GM21360 (cell line): ENCODE results near the gene PPP2R5C.

Source experiments
- ATAC-seq: cut with Tn5 transposase; IDR thresholded peaks from one replicate; pipeline ENCODE4 v1.9.1; 2021; ENCODE audit warnings: mild to moderate bottlenecking, moderate library complexity; ENCODE audit not compliant: unreplicated experiment

PPP2R5C gene

DNA sequence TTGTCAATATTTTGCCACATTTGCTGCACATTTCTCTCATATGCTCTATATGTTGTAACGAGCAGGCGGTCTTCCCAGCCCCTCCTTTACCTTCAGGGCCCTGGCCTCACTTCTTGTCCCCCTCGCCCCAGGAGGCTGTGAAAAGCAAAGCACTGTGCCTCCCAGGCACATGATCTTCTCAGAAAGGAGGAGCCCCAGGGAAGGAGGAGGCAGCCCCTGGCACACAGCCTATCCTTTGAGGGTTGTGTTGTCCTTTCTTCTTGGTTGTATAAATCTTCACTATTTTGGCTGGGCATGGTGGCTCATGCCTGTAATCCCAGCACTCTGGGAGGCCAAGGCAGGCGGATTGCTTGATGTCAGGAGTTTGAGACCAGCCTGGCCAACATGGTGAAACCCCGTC, 77.0 kb downstream of the PPP2R5C start:
- ATAC-seq = no peak

DNA sequence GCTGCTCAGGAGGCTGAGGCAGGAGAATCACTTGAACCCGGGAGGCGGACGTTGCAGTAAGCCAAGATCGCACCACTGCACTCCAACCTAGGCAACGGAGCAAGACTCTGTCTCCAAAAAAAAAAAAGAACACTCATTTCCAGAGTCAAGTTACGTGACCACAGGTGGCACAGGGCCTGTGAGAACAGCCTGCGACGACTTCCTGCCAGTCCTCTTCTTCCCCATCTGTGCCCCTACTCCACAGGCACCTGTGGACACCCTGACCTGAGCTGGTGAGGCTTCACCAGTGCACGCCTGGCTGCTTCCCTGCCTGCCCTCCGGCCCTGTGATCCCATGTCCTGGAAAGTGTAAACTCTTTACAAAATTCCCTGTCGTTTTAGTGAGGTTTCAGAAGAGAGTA, 77.7 kb downstream of the PPP2R5C start:
- no peak for ATAC-seq

DNA sequence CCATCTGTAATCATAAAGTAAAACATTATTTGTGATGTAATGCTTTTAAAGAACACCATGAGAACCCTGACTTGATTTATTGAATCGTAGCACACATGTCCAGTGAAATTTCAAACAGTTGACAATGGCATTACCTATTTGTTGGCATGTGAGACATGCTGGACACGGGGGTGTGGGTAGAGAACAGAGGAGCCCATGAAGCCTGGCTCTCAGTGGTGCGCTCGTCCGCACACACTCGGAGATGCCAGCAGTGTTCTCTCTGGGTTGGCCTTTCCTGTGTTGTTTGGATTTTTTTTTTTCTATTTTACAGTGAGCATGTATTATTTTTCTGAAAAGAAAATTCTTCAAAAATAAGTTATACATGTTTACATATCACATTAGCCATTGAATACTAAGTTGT, 78.2 kb downstream of the PPP2R5C start:
- no peak for ATAC-seq

DNA sequence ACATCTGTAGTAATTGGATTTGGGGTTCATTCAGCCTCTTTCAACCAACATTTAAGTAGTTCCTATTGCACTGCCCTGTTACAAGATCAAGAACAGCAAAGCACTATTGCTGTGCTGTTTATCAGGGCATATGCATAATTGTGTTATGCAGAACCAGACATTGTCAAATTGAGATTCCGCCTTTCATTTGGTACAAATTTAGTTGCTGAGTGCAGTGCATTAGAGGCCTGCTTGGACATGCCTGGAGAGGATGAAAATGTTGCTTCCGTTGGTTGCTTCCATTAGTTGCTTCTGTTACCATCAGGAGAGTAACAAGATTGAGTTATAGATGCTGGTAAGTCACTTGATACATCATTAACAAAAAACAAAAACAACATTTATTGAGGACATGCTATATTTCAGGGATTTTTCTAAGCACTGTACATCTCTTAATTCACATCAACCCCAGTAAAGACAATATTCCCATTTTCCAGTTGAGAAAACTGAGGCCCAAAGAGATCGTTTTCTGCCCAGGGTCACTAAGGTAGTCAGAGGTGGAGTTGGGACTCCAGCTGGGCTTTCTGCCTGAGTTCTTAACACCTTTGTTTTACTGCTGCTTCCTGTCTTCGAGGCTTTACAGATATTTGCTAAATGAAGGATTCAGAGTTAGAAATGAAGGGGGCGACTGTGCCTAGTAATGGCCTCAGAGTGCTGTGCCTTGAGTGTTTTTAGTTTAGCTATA, 79.3 kb downstream of the PPP2R5C start:
- no peak for ATAC-seq

DNA sequence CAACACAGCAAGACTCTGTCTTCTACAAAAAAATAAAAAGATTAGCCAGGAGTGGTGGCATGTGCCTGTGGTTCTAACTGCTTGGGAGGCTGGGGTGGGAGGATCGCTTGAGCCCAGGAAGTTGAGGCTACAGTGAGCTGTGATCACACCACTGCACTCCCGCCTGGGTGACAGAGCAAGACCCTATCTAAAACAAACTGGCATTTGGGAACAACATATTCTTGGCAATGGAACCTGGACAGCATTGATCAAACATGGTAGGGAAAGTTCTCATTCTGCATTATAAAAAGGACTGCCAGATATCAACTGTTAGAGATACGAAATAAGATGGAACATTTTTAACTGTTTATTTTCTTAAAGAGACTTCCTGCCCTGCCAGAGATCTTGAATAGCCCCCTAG, 81.5 kb downstream of the PPP2R5C start:
- no peak for ATAC-seq

DNA sequence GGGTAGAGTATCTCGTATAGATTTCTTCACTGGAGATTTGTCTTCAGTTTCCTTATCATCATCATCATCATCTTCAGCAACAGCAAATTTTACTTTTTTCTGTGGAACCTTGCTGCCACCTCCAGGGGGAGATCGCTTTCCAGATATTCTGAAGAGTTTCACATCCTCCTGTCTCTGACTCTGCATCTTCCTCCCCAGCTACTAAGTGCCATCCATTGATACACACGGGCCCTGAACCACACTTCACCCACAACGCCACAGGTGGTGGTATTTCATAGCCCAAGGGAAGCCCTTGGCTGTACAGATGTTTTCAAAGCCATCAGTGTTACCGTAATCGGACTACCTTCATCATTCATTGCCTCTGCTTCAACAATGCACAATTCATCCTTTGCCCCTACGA, 82.2 kb downstream of the PPP2R5C start:
- peak; percentile 53 for ATAC-seq

DNA sequence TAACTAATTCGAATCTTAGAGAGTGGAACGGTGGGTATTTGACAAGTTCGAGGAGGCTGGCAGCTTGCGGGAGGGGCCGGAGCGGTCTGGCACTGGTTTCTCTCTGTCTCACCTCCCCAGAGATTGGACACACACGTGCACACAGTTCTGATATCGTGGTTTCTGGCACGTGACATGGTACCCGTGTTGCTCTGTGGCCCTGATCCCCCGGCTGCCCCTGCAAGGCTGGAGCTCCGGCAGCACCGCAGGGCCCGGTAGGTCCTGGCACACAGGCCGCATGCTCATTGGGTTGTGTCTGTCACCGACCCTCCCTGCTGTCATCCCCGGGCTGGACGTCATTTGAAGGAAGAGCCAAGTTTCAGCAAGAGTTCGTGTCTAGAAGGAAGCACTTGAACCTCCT, 82.7 kb downstream of the PPP2R5C start:
- no peak for ATAC-seq

DNA sequence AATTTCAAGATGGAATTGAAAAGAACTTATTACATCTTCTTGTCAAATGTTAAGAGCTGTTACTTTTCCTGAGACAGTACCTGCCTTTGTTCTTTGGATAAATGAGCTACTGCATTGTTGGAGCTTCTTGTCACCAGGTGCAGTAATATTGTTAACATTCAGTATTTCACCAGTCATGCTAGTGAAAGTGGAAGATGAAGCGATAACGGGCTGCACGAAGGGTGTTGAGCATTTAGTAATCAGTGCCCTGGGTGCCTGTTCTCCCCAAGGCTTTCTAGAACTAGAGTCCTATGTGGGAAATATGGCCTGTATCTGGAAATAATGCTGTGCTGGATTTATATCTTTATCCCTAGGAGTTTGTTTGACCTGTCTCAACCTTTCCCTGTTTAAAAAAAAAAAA, 83.2 kb downstream of the PPP2R5C start:
- no peak for ATAC-seq

DNA sequence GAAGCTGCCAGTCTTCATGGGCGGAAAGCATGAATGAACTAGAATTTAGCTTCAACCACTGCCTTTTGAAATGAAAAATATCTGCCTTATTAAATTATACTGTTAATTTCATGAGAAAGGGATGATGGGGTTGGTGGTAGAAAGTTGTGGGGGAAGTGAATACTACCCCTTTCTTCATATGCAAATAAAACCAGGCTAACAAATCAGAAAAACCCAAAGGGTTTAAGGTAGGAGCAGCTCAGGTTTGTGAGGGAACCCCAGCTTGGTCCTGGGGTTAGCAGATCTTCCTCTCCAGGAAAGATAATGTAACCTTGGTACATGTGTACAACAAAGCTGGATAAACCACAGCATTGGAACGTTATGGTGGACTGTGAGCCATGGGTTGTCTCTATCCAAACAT, 84.0 kb downstream of the PPP2R5C start:
- ATAC-seq = no peak

DNA sequence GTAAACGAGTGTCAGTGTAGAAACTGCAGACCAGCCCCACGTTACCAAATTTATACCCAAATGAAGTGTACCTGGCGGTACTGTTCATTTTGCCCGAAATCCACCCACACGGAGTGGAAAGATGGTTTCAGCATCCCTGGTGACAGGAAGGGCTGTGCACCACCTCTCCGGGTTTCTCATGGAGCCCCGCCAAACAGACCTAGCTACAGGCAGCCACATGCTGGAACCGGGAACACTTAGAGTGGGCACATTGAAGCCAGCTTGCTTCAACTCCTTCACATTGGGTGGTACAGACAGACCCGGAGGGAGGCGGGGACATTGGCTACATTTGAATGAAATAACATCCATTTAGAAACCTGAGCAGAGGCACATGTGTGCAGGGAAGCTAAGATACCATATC, 84.4 kb downstream of the PPP2R5C start:
- no peak for ATAC-seq

DNA sequence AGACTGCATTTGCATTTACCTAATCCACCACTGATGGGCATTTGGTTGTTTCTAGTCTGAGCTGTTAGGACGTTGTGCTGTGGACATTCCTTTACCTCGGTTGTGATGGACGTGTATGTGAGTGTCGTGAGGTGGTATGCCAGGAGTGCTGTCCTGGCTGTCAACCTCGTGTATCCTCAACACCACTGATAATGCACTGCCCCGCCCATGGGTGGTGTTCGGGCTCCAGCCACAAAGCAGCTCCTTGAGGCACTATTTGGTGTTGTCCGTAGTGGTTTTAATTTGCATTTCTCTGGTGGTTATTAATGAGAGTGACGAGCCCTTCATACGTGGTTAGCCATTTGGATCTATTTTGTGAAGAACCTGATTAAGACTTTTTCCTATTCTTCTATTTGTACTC, 87.6 kb downstream of the PPP2R5C start:
- ATAC-seq = no peak

DNA sequence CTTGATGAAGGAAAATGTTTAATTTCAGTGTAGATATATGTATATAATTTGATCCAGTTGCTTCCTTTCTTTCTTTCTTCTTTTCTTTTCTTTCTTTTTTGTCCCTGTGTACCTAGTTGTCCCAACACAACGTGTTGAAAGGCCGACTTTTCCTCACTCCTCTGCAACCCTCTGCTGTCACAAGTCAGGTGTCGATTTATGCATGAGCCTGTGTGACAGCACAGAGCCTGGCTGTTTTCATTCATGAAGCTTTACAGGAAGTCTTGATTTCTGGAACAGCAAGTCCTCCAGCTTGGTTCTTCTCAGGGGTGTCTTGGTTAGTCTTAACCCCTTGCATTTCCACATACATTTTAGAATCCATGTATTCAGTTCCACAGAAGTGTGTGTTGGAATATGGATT, 88.1 kb downstream of the PPP2R5C start:
- ATAC-seq = no peak

DNA sequence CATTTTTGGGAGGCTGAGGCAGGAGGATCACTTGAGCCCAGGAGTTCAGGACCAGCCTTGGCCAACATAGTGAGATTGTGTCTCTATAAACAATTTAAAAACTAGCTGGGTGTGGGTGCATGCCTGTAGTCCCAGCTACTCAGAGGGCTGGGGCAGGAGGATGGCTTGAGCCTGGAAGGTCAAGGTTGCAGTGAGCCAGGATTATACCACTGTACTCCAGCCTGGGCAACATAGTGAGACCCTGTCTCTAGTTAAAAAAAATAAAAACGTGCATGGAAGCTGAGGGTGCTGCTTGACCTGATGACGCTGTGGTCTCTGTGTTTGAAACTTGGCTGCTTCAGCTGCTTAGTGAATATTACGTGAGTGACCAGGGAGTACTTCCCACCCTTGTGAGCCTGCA, 89.7 kb downstream of the PPP2R5C start:
- ATAC-seq = no peak

DNA sequence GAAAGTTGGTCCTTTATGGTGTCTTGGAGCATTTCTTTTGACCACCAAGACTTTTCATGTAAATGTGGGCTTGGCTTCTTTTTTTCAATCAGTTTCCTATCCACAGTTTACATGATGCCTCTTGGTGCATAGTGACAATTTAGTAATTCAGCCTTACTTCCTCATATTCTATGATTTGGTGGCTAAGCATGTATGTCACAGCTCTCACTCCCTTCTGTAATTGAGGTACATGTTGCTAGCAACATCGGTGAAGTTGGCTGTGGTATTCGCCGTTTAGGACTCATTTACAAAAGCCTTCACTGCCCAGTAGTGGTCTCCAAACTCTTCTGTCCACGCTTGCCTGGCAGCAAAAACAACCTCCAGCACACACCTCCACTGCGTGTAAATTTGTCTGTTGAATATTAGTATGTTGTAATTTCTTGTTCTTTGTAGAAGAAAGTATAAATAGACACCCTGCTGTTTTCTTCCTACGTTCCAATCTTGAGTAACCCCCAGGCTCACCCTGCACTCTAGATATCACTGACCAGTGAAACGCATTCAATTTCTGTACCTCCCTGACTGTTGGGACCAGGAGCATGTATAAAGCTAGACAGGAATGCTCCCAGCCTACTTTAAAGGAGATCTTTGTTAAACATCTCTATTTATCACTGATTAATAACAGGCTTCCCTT, 90.4 kb downstream of the PPP2R5C start:
- ATAC-seq = no peak

DNA sequence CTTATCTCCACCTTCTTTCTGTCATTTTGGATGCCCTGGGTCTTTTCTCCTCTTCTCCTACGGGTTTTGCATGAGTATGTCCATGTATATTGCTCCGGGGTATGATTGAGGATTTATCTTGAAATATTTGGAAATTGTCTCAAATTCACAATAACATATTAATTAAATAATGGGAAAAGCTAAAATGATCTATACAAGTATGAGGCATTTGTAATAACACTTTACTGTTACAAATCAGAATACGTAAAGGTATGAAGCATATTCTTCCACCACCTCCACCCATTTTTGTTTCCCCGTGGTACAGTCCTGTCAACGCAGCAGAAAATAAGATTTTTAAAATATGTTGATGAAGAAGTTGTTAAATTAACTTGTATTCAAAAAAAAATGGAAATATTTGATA, 91.3 kb downstream of the PPP2R5C start:
- ATAC-seq = no peak

DNA sequence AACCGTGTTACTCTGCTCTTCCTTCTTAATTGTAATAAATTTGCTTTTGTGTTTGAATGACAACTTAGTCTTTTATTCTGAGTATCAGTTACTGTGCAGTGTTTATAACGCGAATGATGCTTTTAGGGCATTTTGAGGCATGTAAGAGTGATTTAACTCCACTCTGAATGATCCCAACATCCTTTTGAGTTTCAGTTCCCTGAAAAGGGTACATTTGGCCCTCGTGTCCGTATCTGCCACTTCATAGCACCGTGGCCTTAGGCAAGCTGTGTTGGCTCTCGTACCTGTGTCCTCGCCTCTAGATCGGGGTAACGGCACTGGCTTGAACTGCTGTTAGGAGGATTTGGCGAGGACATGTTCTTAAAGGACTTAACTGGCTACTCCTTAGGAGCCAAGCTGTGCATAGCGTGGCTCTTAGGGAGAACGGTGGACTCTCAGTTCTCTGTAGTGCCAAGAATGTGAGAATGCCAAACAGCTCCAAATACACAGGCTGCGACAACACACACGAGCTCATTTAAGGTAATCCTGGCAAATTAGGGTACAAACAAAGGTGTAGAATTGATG, 92.0 kb downstream of the PPP2R5C start:
- ATAC-seq = no peak

DNA sequence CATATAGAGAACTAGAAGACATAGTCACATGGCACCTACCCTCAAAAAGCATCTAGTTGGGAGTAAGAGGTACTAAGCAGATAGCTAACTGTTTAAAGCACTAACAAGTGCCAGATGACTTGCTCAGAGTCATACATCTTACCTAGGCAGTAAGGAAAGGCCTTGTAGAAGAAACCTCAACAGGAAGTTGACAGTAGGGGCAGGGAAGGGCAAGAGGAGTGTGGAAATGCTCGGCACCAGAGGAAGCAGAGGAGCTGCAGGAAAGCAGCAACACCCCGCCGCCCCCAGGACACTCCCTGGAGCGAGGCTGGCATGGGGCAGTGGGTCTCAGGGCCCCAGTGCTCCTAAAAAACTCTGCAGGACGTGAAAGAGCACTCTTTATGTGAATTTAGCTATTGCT, 92.9 kb downstream of the PPP2R5C start:
- ATAC-seq = no peak

DNA sequence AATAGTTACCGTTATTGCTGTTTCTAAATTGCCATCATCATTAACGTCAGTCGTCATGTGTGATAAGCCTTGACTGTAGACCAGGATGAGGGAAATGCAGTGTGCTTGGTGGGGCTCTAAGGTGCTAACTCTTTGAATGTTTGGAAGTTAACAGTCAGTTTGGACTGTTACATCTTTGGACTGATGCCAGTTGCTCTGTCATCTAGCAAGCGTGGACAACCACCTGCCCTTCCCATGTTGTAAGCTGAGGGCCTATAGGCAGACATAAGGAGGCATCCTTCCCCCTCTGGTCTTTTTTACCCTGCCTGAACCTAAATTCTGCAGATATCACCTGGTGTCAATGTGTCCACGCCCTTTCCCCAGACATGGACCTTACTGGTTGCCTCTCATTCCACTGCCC, 94.4 kb downstream of the PPP2R5C start:
- ATAC-seq = no peak

DNA sequence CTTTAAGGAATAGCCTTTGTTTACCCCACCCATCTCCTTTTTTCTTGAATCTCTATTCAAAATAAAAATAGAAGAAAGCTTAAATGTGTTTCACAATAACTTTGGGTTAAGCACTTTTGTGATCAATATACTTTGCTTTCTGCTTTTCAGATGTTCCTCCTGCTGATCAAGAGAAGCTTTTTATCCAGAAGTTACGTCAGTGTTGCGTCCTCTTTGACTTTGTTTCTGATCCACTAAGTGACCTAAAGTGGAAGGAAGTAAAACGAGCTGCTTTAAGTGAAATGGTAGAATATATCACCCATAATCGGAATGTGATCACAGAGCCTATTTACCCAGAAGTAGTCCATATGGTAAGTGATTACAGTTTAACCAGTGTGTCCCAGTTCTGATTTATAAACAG, 95.0 kb downstream of the PPP2R5C start:
- no peak for ATAC-seq

DNA sequence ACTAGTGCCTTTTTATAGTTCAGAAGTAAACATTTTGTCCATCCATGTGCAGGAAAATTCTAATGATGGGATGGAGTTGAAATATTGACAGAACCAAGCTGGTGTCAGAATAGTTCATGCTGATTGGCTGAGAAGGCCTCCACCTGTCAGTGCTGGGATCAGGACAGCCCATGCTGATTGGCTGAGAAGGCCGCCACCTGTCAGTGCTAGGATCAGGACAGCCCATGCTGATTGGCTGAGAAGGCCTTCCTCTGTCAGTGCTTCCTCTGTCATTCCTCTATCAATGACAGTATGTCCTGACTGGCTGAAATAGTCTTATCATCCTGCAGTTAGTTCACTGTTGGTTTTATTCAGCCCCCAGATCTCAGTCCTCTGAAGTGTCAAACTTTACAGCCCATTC, 95.7 kb downstream of the PPP2R5C start:
- ATAC-seq = no peak

DNA sequence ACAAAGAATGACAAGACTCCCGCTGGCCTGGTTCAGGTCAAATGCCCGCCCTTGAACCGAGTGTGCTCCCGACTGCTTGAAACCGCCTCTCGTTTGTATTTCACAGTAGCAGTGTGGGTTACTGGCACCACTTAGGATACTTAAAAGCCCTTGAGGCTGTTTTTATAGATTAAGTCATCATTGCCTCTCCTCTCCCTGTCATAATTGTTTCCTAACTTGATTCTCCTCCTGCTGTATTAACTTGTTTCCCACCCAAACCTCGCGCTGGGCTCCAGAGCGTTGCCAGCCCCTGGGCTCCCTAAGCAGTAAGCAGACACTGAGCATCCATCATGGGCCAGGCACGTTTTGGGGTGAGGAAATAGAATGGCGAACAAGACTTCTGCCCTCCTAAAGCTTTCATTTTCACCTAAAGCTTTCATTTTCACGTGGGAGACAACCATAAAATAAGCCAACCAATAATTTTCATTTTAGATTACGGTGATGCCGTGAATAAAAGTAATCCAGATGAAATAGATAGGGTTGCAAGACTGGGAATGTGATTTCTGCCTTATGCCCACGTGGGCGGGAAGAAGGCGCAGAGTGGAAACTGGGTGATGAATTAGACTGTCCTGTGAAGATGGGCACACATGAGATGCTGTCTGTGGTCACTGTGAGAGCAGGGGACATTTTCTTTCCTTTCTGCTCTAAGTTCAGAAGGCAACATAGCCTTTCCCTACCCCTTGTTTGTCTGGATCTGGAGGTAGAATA, 97.5 kb downstream of the PPP2R5C start:
- ATAC-seq = no peak

DNA sequence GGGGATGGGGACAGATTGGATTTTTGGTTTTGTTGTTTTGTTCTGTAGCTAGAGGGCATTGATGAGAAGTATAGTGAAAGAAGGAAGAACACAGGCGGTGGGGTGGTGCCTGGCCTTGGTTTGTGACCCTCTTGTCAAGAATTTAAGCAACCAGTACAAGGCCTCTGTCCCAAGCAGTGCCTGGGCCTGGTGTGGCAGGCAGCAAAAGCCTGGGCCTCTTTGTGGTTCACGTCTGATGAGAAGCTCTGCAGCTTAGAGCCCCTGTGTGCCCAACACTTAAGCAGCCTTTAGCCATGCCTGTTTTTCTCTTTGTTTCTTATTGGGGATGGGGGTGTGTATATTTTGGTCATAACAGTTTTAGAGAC, 98.0 kb downstream of the PPP2R5C start:
- ATAC-seq = no peak
